CD8-positive, alpha-beta memory T cell (primary cell): ENCODE results near the gene OLFML2B. TPM values are rescaled to one million over a fixed set of nuclear protein-coding genes. Genes with fewer than 3 reads are reported as not detected.
"Not testable (repeated sequence)": the region's sequence is repeated elsewhere in the genome, so short reads cannot be mapped to it uniquely, and the experiment has no call there.

Source experiments
- CTCF ChIA-PET: fragments of 350-600 bp; sonication (Branson Sonifier 250); formaldehyde crosslinking; loops from one replicate; lab custom pipeline; 2021; ENCODE audit warnings: antibody characterized with exemption; lab: Charles Lee
- POLR2A ChIA-PET: fragments of 350-600 bp; sonication (Branson Sonifier 250); formaldehyde crosslinking; loops from one replicate; lab custom pipeline; 2021; ENCODE audit warnings: antibody characterized with exemption; lab: Charles Lee
- DNase-seq, 5 donors: peaks; one replicate each; pipeline versions ENCODE4 v3.0.0 to v3.0.0-alpha.2; 2020 to 2022; ENCODE audit warnings: mixed read lengths in 1 of 5
- H3K27ac ChIP-seq: one replicate; pipeline ENCODE4 v1.7.0; 2013; ENCODE audit warnings: low read depth, mild to moderate bottlenecking, low read length, moderate library complexity
- H3K27me3 ChIP-seq: 2 replicates; pipeline ENCODE4 v1.7.0; 2013; ENCODE audit warnings: low read length, mild to moderate bottlenecking; ENCODE audit not compliant: insufficient read depth, poor library complexity, severe bottlenecking
- H3K36me3 ChIP-seq: 2 replicates; pipeline ENCODE4 v1.7.0; 2013; ENCODE audit warnings: mild to moderate bottlenecking, low read length, moderate library complexity; ENCODE audit not compliant: insufficient read depth
- H3K4me1 ChIP-seq: 2 replicates; pipeline ENCODE4 v1.7.0; 2013; ENCODE audit warnings: mild to moderate bottlenecking, low read length, moderate library complexity; ENCODE audit not compliant: insufficient read depth
- H3K4me3 ChIP-seq: 2 replicates; pipeline ENCODE4 v1.7.0; 2013; ENCODE audit warnings: mild to moderate bottlenecking, low read length
- H3K9me3 ChIP-seq: 2 replicates; pipeline ENCODE4 v1.7.0; 2013; ENCODE audit warnings: mild to moderate bottlenecking, low read length
- H3K27ac Mint-ChIP-seq, 8 donors: one replicate each; pipeline ENCODE4 v1.8.0; 2020 to 2021; ENCODE audit warnings: mixed read lengths in 8 of 8, mild to moderate bottlenecking in 6 of 8, inconsistent platforms in 3 of 8, moderate library complexity in 3 of 8
- H3K27me3 Mint-ChIP-seq, 2 donors: one replicate each; pipeline ENCODE4 v1.8.0; 2020 to 2021; ENCODE audit warnings: mixed read lengths in 2 of 2, mild to moderate bottlenecking in 1 of 2, moderate library complexity in 1 of 2
- H3K36me3 Mint-ChIP-seq, 3 donors: one replicate each; pipeline ENCODE4 v1.8.0; 2020 to 2021; ENCODE audit warnings: mixed read lengths in 3 of 3, inconsistent platforms in 1 of 3, mild to moderate bottlenecking in 1 of 3
- H3K4me1 Mint-ChIP-seq, 3 donors: one replicate each; pipeline ENCODE4 v1.8.0; 2020 to 2021; ENCODE audit warnings: mixed read lengths in 3 of 3, inconsistent platforms in 1 of 3, mild to moderate bottlenecking in 1 of 3
- H3K4me3 Mint-ChIP-seq, 7 donors: one replicate each; pipeline ENCODE4 v1.8.0; 2020 to 2021; ENCODE audit warnings: mixed read lengths in 7 of 7, mild to moderate bottlenecking in 6 of 7, moderate library complexity in 4 of 7, inconsistent platforms in 2 of 7
- H3K9me3 Mint-ChIP-seq, 5 donors: one replicate each; pipeline ENCODE4 v1.8.0; 2020 to 2022; ENCODE audit warnings: mixed read lengths in 5 of 5, mild to moderate bottlenecking in 3 of 5, moderate library complexity in 2 of 5, inconsistent platforms in 1 of 5
- polyA plus RNA-seq: library from polyadenylated mRNA; unstranded; fragments of 300-500 nt; fragmentation: Illumina TruSeq; gene quantifications from one replicate; pipeline ENCODE4 v1.2.3, GENCODE V29; 2021
- total RNA-seq, 2 experiments: library from RNA; stranded (reverse); gene quantifications; one replicate each; pipeline ENCODE4 v1.2.3, GENCODE V29; 2021

OLFML2B gene
- total and polyA plus RNA-seq, 3 experiments from 2014 or later: 0.22 TPM; not detected in 1

DNA sequence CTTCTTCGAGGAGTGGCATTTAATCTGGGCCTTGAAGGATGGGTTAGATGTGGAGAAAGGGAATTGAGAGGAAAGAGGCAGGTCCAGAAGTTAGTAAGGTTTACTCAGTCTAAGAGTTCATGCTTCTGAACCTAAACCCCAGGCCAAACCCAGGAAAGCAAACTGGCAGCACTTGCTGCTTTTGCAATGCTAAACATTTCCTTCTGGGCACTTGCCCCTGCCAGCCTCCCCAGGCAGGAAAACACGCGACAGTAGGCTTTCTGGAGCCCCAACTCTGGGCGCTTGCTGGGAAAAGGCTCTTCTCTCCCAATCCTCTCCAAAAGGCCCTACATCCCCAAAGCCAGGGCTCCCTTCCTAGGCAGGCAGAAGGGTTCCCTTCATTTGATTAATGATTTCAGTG lies 2.5 kb downstream of the OLFML2B start:
- CTCF ChIA-PET: no interaction called here
- no peaks in the 10 kb centered on the region for H3K36me3 ChIP-seq
- no peaks in the 10 kb centered on the region for H3K9me3 Mint-ChIP-seq
- H3K36me3 Mint-ChIP-seq: no peaks in the 10 kb centered on the region
- peaks cover 4% of the 10 kb centered on the region for H3K4me1 ChIP-seq
- H3K27me3 ChIP-seq: peaks cover 5% of the 10 kb centered on the region
- H3K27ac ChIP-seq: no peak overlapping the region
- DNase-seq: no peak
- H3K4me3 Mint-ChIP-seq: peak overlapping the region in 1 of 7 donors; percentile 37
- no peak overlapping the region for H3K4me3 ChIP-seq
- H3K27ac Mint-ChIP-seq: no peak overlapping the region
- no peaks in the 10 kb centered on the region for H3K9me3 ChIP-seq
- POLR2A ChIA-PET: no interaction called here
- peaks cover 29 to 37% of the 10 kb centered on the region in 2 donors for H3K27me3 Mint-ChIP-seq
- peaks cover 9 to 17% (median 15%) of the 10 kb centered on the region in 3 donors for H3K4me1 Mint-ChIP-seq

DNA sequence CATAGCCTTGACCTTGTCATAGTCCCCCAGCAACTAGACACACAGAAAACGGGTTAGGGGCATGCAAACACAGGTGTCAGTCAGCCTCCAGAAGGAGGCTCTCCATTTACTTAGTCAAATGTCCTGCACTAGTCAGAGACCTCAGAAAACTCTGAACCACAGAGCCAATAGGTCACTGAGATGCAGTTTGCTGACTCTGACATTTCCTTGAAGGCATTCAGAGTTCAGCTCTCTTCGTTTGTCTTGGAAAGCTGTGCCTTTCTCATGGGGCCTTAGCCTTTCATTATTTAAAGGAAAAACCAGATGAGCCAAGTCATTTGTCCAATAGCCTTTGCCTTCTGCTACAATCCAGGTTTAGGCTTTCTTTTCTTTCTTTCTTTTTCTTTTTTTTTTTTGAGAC lies 3.5 kb downstream of the OLFML2B start:
- peaks cover 4% of the 10 kb centered on the region for H3K4me1 ChIP-seq
- no peak overlapping the region for H3K27ac Mint-ChIP-seq
- H3K27me3 ChIP-seq: peaks cover 5% of the 10 kb centered on the region
- H3K4me1 Mint-ChIP-seq: peaks cover 9 to 17% (median 15%) of the 10 kb centered on the region in 3 donors
- H3K9me3 Mint-ChIP-seq: no peaks in the 10 kb centered on the region
- H3K4me3 ChIP-seq: no peak overlapping the region
- no peak for DNase-seq
- H3K36me3 ChIP-seq: no peaks in the 10 kb centered on the region
- H3K4me3 Mint-ChIP-seq: no peak overlapping the region
- H3K9me3 ChIP-seq: no peaks in the 10 kb centered on the region
- CTCF ChIA-PET: no interaction called here
- H3K27me3 Mint-ChIP-seq: peaks cover 25 to 34% of the 10 kb centered on the region in 2 donors
- H3K27ac ChIP-seq: no peak overlapping the region
- H3K36me3 Mint-ChIP-seq: no peaks in the 10 kb centered on the region
- POLR2A ChIA-PET: no interaction called here

DNA sequence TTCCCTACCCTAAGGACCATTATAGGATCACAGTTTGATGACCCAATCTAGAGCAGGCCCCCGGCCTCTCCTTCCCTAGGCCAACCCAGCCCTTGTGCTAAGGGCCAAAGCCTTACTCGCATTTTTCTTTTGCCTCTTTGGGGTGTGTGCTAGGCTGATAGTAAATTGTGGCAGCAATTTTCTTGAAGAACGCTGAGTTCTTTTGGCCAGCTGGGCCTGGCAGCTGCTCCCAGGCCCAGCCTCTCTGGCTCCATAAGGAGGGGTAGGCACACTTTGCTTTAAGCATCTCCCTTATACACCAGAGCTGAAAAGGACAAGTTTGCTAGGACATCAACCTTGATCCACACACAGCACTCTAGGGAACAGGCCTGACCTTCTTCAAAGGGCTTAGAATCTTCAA lies 4.2 kb downstream of the OLFML2B start:
- Histone ChIP-seq H3K36me3 (no peaks in the 10 kb centered on the region), H3K4me1 (peaks cover 4% of the 10 kb centered on the region), H3K4me3 (no peak overlapping the region), H3K27ac (no peak overlapping the region), H3K9me3 (no peaks in the 10 kb centered on the region), H3K27me3 (peaks cover 5% of the 10 kb centered on the region)
- ChIA-PET CTCF (no interaction called here), POLR2A (no interaction called here)
- no peak overlapping the region for H3K4me3 Mint-ChIP-seq
- no peaks in the 10 kb centered on the region for H3K36me3 Mint-ChIP-seq
- peaks cover 7 to 16% (median 14%) of the 10 kb centered on the region in 3 donors for H3K4me1 Mint-ChIP-seq
- DNase-seq: no peak
- H3K27ac Mint-ChIP-seq: no peak overlapping the region
- peaks cover 25 to 32% of the 10 kb centered on the region in 2 donors for H3K27me3 Mint-ChIP-seq
- no peaks in the 10 kb centered on the region for H3K9me3 Mint-ChIP-seq

DNA sequence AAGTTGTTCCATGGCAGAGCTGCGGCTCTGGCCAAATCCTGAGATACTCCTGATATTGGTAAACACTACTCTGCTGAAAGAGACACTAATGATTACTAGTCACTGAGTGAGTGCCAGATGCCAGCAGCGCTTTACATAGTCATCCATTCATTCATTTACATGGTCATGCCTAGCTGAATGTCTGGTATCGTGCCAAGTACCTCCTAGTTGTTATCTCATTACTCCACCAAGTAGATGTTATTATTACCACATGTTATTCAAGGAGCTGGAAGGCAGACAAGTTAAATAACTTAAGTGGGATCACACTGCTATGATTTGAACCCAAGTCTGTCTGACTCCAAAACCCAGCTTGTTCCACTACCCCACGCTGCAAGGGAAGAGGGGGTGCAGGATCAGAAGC lies 4.7 kb downstream of the OLFML2B start:
- DNase-seq: no peak
- ChIA-PET CTCF (no interaction called here), POLR2A (no interaction called here)
- no peaks in the 10 kb centered on the region for H3K4me1 ChIP-seq
- peaks cover 3 to 12% (median 9%) of the 10 kb centered on the region in 3 donors for H3K4me1 Mint-ChIP-seq
- H3K27me3 Mint-ChIP-seq: peaks cover 25 to 30% of the 10 kb centered on the region in 2 donors
- no peaks in the 10 kb centered on the region for H3K9me3 ChIP-seq
- peaks cover 0 to 2% (median 0%) of the 10 kb centered on the region in 5 donors for H3K9me3 Mint-ChIP-seq
- no peaks in the 10 kb centered on the region for H3K36me3 Mint-ChIP-seq
- no peak overlapping the region for H3K4me3 ChIP-seq
- H3K4me3 Mint-ChIP-seq: no peak overlapping the region
- H3K27ac ChIP-seq: no peak overlapping the region
- peak overlapping the region in 1 of 8 donors; percentile 20 for H3K27ac Mint-ChIP-seq
- no peaks in the 10 kb centered on the region for H3K36me3 ChIP-seq
- peaks cover 5% of the 10 kb centered on the region for H3K27me3 ChIP-seq

DNA sequence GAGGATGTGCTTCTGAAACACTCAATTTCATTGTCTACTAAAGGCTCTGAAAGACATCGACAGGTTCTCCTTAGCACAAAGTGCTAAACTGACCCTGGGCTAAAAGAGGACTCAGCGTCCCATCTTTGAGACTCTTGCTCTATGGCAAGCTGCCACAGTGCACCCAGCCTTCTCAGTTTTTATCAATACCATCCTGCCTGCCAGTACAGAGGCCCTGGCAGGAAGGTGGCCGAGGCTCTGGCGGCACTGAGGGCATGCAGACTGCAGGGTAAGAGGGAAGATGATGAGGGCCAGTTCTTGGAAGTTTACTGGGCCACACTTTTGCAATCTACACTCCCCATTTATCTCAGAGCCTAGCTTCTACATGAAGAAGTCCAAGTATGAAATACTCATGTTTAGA lies 5.3 kb downstream of the OLFML2B start:
- no peak for DNase-seq
- Mint-ChIP-seq H3K27ac (no peak overlapping the region), H3K27me3 (peaks cover 24 to 27% of the 10 kb centered on the region in 2 donors), H3K4me3 (no peak overlapping the region), H3K4me1 (peaks cover 2 to 8% (median 7%) of the 10 kb centered on the region in 3 donors), H3K36me3 (no peaks in the 10 kb centered on the region), H3K9me3 (peaks cover 0 to 3% (median 2%) of the 10 kb centered on the region in 5 donors)
- POLR2A ChIA-PET: no interaction called here
- no peak overlapping the region for H3K4me3 ChIP-seq
- H3K36me3 ChIP-seq: no peaks in the 10 kb centered on the region
- no peaks in the 10 kb centered on the region for H3K9me3 ChIP-seq
- H3K4me1 ChIP-seq: no peaks in the 10 kb centered on the region
- CTCF ChIA-PET: no interaction called here
- H3K27ac ChIP-seq: no peak overlapping the region
- H3K27me3 ChIP-seq: peaks cover 5% of the 10 kb centered on the region

DNA sequence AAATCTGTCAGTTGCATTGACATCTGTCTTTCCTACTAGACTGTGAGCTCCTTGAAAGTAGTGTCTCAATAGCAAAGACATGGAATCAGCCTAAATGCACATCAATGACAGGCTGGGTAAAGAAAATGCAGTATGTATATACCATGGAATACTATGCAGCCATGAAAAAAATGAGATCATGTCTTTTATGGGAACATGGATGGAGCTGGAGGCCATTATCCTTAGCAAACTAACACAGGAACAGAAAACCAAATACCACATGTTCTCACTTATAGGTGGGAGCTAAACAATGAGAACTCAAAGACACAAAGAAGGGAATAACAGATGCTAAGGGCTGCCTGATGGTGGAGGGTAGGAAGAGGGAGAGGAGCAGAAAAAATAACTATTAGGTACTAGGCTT lies 5.9 kb downstream of the OLFML2B start:
- H3K27ac Mint-ChIP-seq, CTCF ChIA-PET, H3K27ac ChIP-seq, H3K4me1 Mint-ChIP-seq, H3K9me3 Mint-ChIP-seq, H3K36me3 Mint-ChIP-seq, DNase-seq, POLR2A ChIA-PET, H3K9me3 ChIP-seq, H3K4me3 Mint-ChIP-seq, H3K4me1 ChIP-seq, H3K27me3 ChIP-seq, H3K36me3 ChIP-seq, H3K4me3 ChIP-seq: not testable (repeated sequence)
- H3K27me3 Mint-ChIP-seq: peaks cover 19 to 25% of the 10 kb centered on the region in 2 donors

DNA sequence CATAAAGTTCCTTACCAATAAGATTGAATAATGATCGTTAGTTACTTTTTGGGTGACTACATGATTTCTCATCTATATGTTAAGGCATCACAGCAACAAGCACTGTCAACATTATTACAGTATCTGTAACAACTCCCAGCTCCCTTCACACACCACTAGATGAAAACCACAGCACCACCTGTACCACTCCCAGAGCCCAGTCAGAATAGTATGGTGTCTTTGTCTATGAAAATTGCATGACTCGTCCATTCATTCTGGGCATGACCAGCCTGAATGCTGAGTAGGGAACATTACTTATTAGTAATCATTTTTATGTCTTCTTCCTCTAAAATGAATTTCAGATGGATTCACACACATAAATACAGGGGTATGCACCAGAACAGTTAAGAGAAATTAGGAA lies 7.0 kb downstream of the OLFML2B start:
- no peak overlapping the region for H3K4me3 ChIP-seq
- no peak overlapping the region for H3K27ac ChIP-seq
- DNase-seq: no peak
- Mint-ChIP-seq H3K4me1 (no peaks in the 10 kb centered on the region), H3K27me3 (peaks cover 14 to 19% of the 10 kb centered on the region in 2 donors), H3K4me3 (no peak overlapping the region), H3K9me3 (peaks cover 0 to 6% (median 3%) of the 10 kb centered on the region in 5 donors), H3K27ac (no peak overlapping the region), H3K36me3 (no peaks in the 10 kb centered on the region)
- H3K27me3 ChIP-seq: peaks cover 5% of the 10 kb centered on the region
- no peaks in the 10 kb centered on the region for H3K9me3 ChIP-seq
- H3K36me3 ChIP-seq: no peaks in the 10 kb centered on the region
- ChIA-PET CTCF (no interaction called here), POLR2A (no interaction called here)
- H3K4me1 ChIP-seq: no peaks in the 10 kb centered on the region

DNA sequence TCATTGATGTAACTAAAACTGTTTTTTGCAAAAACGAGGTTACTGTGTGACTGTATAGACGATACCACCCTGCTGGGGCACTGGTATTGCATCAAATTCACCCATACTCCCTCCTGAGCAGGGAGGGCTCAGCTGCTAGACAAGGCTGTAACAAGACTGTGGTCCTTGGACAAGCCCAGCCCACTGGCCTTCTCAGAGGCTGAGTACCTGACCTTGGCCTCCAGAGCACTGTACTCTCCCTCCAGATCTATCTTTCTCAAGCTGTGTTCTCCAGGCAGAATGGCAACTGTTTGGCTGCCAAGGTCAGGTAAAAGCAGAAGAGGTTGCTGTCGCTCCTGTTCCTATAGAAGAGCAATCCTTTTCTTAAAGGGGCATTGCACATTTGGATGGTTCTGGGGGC lies 8.5 kb downstream of the OLFML2B start:
- H3K27ac Mint-ChIP-seq: no peak overlapping the region
- no peaks in the 10 kb centered on the region for H3K36me3 ChIP-seq

More for the DNA sequence above, 8.5 kb downstream of the OLFML2B start:
- H3K36me3 Mint-ChIP-seq: no peaks in the 10 kb centered on the region
- DNase-seq: no peak
- Histone ChIP-seq H3K4me3 (no peak overlapping the region), H3K27me3 (peaks cover 5% of the 10 kb centered on the region), H3K4me1 (no peaks in the 10 kb centered on the region), H3K9me3 (no peaks in the 10 kb centered on the region), H3K27ac (no peak overlapping the region)
- peaks cover 8 to 19% of the 10 kb centered on the region in 2 donors for H3K27me3 Mint-ChIP-seq
- no peak overlapping the region for H3K4me3 Mint-ChIP-seq
- H3K4me1 Mint-ChIP-seq: no peaks in the 10 kb centered on the region
- ChIA-PET POLR2A (no interaction called here), CTCF (no interaction called here)
- H3K9me3 Mint-ChIP-seq: peaks cover 0 to 6% (median 3%) of the 10 kb centered on the region in 5 donors
